HepG2 (cell line): Measurements from ENCODE around the gene LRBA. TPM values are rescaled to one million over a fixed set of nuclear protein-coding genes. Genes with fewer than 3 reads are reported as not detected.

Experiments used
- ATAC-seq: fragments of 200-7000 bp; cut with Tn5 transposase; 3 replicates; pipeline ENCODE4 v1.9.1; 2020; ENCODE audit warnings: mild to moderate bottlenecking, moderate library complexity
- BruUV-seq: library from RNA; stranded (reverse); fragments of 400-500 nt; replicated peaks from 2 replicates; lab custom pipeline; 2021; lab: Mats Ljungman, UMichigan
- CTCF ChIA-PET: fragments of 300-600 bp; formaldehyde crosslinking; extraction: SDS; loops from one replicate; lab custom pipeline; 2021; ENCODE audit warnings: low total read pairs, inconsistent platforms, low intra/inter-chr PET ratio; lab: Yijun Ruan, JAX
- POLR2A ChIA-PET: fragments of 350-600 bp; sonication (Branson Sonifier 250); formaldehyde crosslinking; loops from one replicate; lab custom pipeline; 2020; ENCODE audit warnings: antibody characterized with exemption, inconsistent platforms; lab: Yijun Ruan, JAX
- DNase-seq: peaks from one replicate; pipeline ENCODE4 v3.0.0-alpha.2; 2015; ENCODE audit warnings: low spot score
- FAIRE-seq: peaks from 3 replicates; lab custom pipeline; 2011; peaks lifted over from hg19 to GRCh38; lab: Jason Lieb, UNC
- H2AFZ ChIP-seq: one replicate; pipeline ENCODE4 v1.6.1; 2011; ENCODE audit warnings: low read length, inconsistent platforms
- H3K27ac ChIP-seq: fragments of 300-600 bp; 3 replicates; pipeline ENCODE4 v1.8.0; 2011; ENCODE audit warnings: mixed run types, mild to moderate bottlenecking, mixed read lengths, low read length, inconsistent platforms; ENCODE audit not compliant: insufficient read depth; ENCODE audit errors: extremely low read length
- H3K27me3 ChIP-seq, 2 experiments: fragments of 200-600 bp in 1 of 2; 2 replicates in 1 of 2; 3 replicates in 1 of 2; pipeline versions ENCODE4 v1.6.0 to v1.8.0; 2011; ENCODE audit warnings: low read length in 2 of 2, mild to moderate bottlenecking in 2 of 2, moderate library complexity in 2 of 2, inconsistent platforms in 1 of 2; ENCODE audit not compliant: insufficient read depth in 2 of 2, control insufficient read depth in 1 of 2
- H3K36me3 ChIP-seq, 2 experiments: fragments of 200-600 bp in 1 of 2; replicated peaks in 1 of 2; 2 replicates in 1 of 2; 3 replicates in 1 of 2; pipeline versions ENCODE4 v1.5.1 to v1.8.0; 2011; ENCODE audit warnings: low read length in 2 of 2, inconsistent platforms in 1 of 2; ENCODE audit not compliant: insufficient read depth in 2 of 2, control insufficient read depth in 1 of 2
- H3K4me1 ChIP-seq: 2 replicates; pipeline ENCODE4 v1.5.1; 2012; ENCODE audit warnings: low read length, inconsistent platforms; ENCODE audit not compliant: insufficient read depth
- H3K4me2 ChIP-seq: 2 replicates; pipeline ENCODE4 v1.6.0; 2011; ENCODE audit warnings: low read depth, low read length, inconsistent platforms
- H3K4me3 ChIP-seq, 3 experiments: fragments of 200-600 bp in 1 of 3; sonication (generic), shearing (Covaris generic) in 1 of 3; replicated peaks in 1 of 3; 2 replicates each; pipeline ENCODE4 v1.5.1; 2011 to 2016; ENCODE audit warnings: low read length in 3 of 3, inconsistent platforms in 2 of 3, low read depth in 2 of 3, mild to moderate bottlenecking in 2 of 3, control low read depth in 1 of 3, mixed read lengths in 1 of 3; ENCODE audit not compliant: insufficient read depth in 1 of 3
- H3K79me2 ChIP-seq: one replicate; pipeline ENCODE4 v1.6.1; 2011; ENCODE audit warnings: low read length, inconsistent platforms; ENCODE audit not compliant: insufficient read depth
- H3K9ac ChIP-seq: 2 replicates; pipeline ENCODE4 v1.6.0; 2011; ENCODE audit warnings: mild to moderate bottlenecking, low read depth, low read length, inconsistent platforms; ENCODE audit not compliant: insufficient read depth
- H3K9me3 ChIP-seq: 2 replicates; pipeline ENCODE4 v1.5.1; 2012; ENCODE audit warnings: mild to moderate bottlenecking, low read length
- H4K20me1 ChIP-seq: 2 replicates; pipeline ENCODE4 v1.6.0; 2011; ENCODE audit warnings: inconsistent platforms, mild to moderate bottlenecking, low read length, moderate library complexity; ENCODE audit not compliant: insufficient read depth
- CENPT ChIP-seq: sonication (generic); formaldehyde crosslinking; IDR thresholded peaks from 2 replicates; pipeline ENCODE4 v1.8.0; 2022; ENCODE audit warnings: low read depth, mild to moderate bottlenecking, moderate library complexity, missing genetic modification reagents
- FOXA1 ChIP-seq, 2 experiments: fragments of 450-650 bp in 1 of 2; sonication (generic) in 1 of 2; formaldehyde crosslinking in 1 of 2; IDR thresholded peaks; 2 replicates each; pipeline versions ENCODE4 v1.4.0 to v1.6.1; 2016 to 2020; ENCODE audit warnings: missing genetic modification reagents in 1 of 2
- FOXA3 ChIP-seq: IDR thresholded peaks from 2 replicates; pipeline ENCODE4 v1.6.1; 2016; ENCODE audit warnings: missing genetic modification reagents, missing compliant biosample characterization
- GATAD2A ChIP-seq: IDR thresholded peaks from 2 replicates; pipeline ENCODE4 v1.6.1; 2016
- POGZ ChIP-seq: sonication (generic); formaldehyde crosslinking; IDR thresholded peaks from 2 replicates; pipeline ENCODE4 v1.4.0; 2020; ENCODE audit warnings: mild to moderate bottlenecking, missing genetic modification reagents
- RBM39 ChIP-seq: fragments of 200-400 bp; formaldehyde crosslinking; IDR thresholded peaks from one replicate; pipeline ENCODE4 v1.6.1; 2018; ENCODE audit warnings: antibody characterized with exemption, mild to moderate bottlenecking, low read depth, low read length; ENCODE audit not compliant: poor library complexity, severe bottlenecking
- SMC3 ChIP-seq: IDR thresholded peaks from 2 replicates; pipeline ENCODE4 v1.6.1; 2011; ENCODE audit warnings: low read length, improper control_type of control experiment
- ZBTB38 ChIP-seq: sonication (generic); formaldehyde crosslinking; IDR thresholded peaks from 2 replicates; pipeline ENCODE4 v1.5.1; 2020; ENCODE audit warnings: mild to moderate bottlenecking, missing genetic modification reagents
- ZBTB4 ChIP-seq: sonication (generic); formaldehyde crosslinking; IDR thresholded peaks from 2 replicates; pipeline ENCODE4 v1.4.0; 2020; ENCODE audit warnings: missing genetic modification reagents, mild to moderate bottlenecking, borderline replicate concordance
- ZMYM4 ChIP-seq: sonication (generic); formaldehyde crosslinking; IDR thresholded peaks from 2 replicates; pipeline ENCODE4 v1.8.1; 2023; ENCODE audit warnings: mild to moderate bottlenecking, missing genetic modification reagents
- ZNF207 ChIP-seq: fragments of 450-650 bp; IDR thresholded peaks from 2 replicates; pipeline ENCODE4 v1.6.1; 2016; ENCODE audit warnings: antibody characterized with exemption, borderline replicate concordance
- ZNF724P ChIP-seq: sonication (generic); formaldehyde crosslinking; IDR thresholded peaks from 2 replicates; pipeline ENCODE4 v1.8.0; 2022; ENCODE audit warnings: missing genetic modification reagents, borderline replicate concordance
- WGBS: methylation state at CpG from one replicate; pipeline ENCODE4 v1.1.6; 2017; ENCODE audit warnings: low lambda C conversion rate; 5-methylcytosine and 5-hydroxymethylcytosine counted together
- in situ Hi-C: cut with HindIII; loops from 2 replicates; pipeline ENCODE4 v1.10.0; 2017; ENCODE audit warnings: low pct_unique_long_range_greater_than_20kb; ENCODE audit not compliant: extremely low pct_ligation_motif_present
- intact Hi-C: fragments of 100-400 bp; cut with micrococcal nuclease; formaldehyde crosslinking; loops from one replicate; pipeline ENCODE4 v1.10.0; 2022; ENCODE audit not compliant: unreplicated experiment
- polyA plus RNA-seq, 8 experiments: library from polyadenylated mRNA; depleted of rRNA in 3 of 8; stranded (reverse) in 7 of 8; unstranded in 1 of 8; fragments of >200 nt; fragmentation: Illumina TruSeq in 4 of 8; extraction: Trizol in 4 of 8; gene quantifications; 2 replicates each; pipeline versions ENCODE4 v1.2.1 to v1.2.3, GENCODE V29; 2011 to 2016; ENCODE audit warnings: low read depth in 4 of 8, missing spikeins in 1 of 8, mixed read lengths in 1 of 8; ENCODE audit not compliant: insufficient read depth in 1 of 8
- total RNA-seq, 5 experiments: library from RNA; depleted of rRNA; stranded (reverse); fragments of >200 nt; fragmentation: Illumina TruSeq; extraction: Trizol; gene quantifications; 2 replicates each; pipeline ENCODE4 v1.2.3, GENCODE V29; 2016; ENCODE audit warnings: low read depth in 1 of 5
- TF ChIP-seq, protein P1 (sequence below): sonication (generic); formaldehyde crosslinking; IDR thresholded peaks from 2 replicates; pipeline ENCODE4 v1.5.0; 2020; ENCODE audit warnings: mild to moderate bottlenecking, missing genetic modification reagents, moderate library complexity
- TF ChIP-seq, protein P2 (sequence below): IDR thresholded peaks from 2 replicates; pipeline ENCODE4 v1.6.1; 2016; ENCODE audit warnings: missing biosample characterization, missing genetic modification reagents, low read depth
- TF ChIP-seq, protein P3 (sequence below): sonication (generic); formaldehyde crosslinking; IDR thresholded peaks from 2 replicates; pipeline ENCODE4 v1.4.0; 2020; ENCODE audit warnings: missing genetic modification reagents

Gene LRBA
- total and polyA plus RNA-seq, 2 of the 13 experiments (the other 11 are each of a cell fraction or from before 2014, with no cell fraction given), result 21.0 to 37.2 TPM

GRCh38 chr4:150976478-150977118, 38.5 kb downstream of the LRBA start:
- DNase-seq, result peak; percentile 53
- 0 out of 2 replicates have a peak, but pooled peaks have one; percentile 34 for TF ChIP-seq ZBTB38 (CRISPR knock-in tag)
- TF ChIP-seq FOXA3 (CRISPR knock-in tag), result peak; percentile 31; the same call in 1 of the 2 replicates
- TF ChIP-seq, protein P1, sequence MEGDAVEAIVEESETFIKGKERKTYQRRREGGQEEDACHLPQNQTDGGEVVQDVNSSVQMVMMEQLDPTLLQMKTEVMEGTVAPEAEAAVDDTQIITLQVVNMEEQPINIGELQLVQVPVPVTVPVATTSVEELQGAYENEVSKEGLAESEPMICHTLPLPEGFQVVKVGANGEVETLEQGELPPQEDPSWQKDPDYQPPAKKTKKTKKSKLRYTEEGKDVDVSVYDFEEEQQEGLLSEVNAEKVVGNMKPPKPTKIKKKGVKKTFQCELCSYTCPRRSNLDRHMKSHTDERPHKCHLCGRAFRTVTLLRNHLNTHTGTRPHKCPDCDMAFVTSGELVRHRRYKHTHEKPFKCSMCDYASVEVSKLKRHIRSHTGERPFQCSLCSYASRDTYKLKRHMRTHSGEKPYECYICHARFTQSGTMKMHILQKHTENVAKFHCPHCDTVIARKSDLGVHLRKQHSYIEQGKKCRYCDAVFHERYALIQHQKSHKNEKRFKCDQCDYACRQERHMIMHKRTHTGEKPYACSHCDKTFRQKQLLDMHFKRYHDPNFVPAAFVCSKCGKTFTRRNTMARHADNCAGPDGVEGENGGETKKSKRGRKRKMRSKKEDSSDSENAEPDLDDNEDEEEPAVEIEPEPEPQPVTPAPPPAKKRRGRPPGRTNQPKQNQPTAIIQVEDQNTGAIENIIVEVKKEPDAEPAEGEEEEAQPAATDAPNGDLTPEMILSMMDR (CRISPR knock-in tag), result peak; percentile 45
- TF ChIP-seq CENPT, result no peak
- TF ChIP-seq POGZ (CRISPR knock-in tag), result 0 out of 2 replicates have a peak, but pooled peaks have one; percentile 17
- TF ChIP-seq, protein P2, sequence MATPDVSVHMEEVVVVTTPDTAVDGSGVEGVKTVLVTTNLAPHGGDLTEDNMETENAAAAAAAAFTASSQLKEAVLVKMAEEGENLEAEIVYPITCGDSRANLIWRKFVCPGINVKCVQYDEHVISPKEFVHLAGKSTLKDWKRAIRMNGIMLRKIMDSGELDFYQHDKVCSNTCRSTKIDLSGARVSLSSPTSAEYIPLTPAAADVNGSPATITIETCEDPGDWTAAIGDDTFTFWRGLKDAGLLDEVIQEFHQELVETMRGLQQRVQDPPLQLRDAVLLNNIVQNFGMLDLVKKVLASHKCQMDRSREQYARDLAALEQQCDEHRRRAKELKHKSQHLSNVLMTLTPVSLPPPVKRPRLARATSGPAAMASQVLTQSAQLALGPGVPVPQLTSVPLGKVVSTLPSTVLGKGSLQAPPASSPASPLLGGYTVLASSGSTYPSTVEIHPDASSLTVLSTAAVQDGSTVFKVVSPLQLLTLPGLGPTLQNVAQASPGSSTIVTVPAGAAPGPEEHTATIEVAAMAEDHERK (CRISPR knock-in tag), result no peak
- TF ChIP-seq FOXA1 (IDR thresholded peaks at IDR 0.05), result no peak
- 0 out of 2 replicates have a peak, but pooled peaks have one; percentile 27 for TF ChIP-seq FOXA1 (CRISPR knock-in tag; IDR thresholded peaks at IDR 0.05)
- TF ChIP-seq RBM39, result no peak
- TF ChIP-seq ZNF724P (CRISPR knock-in tag), result 0 out of 2 replicates have a peak, but pooled peaks have one; percentile 43
- TF ChIP-seq ZBTB4, result peak; percentile 23; the same call in 1 of the 2 replicates
- TF ChIP-seq ZMYM4 (CRISPR knock-in tag), result peak; percentile 32
- 0 out of 2 replicates have a peak, but pooled peaks have one; percentile 22 for TF ChIP-seq GATAD2A
- TF ChIP-seq, protein P3, sequence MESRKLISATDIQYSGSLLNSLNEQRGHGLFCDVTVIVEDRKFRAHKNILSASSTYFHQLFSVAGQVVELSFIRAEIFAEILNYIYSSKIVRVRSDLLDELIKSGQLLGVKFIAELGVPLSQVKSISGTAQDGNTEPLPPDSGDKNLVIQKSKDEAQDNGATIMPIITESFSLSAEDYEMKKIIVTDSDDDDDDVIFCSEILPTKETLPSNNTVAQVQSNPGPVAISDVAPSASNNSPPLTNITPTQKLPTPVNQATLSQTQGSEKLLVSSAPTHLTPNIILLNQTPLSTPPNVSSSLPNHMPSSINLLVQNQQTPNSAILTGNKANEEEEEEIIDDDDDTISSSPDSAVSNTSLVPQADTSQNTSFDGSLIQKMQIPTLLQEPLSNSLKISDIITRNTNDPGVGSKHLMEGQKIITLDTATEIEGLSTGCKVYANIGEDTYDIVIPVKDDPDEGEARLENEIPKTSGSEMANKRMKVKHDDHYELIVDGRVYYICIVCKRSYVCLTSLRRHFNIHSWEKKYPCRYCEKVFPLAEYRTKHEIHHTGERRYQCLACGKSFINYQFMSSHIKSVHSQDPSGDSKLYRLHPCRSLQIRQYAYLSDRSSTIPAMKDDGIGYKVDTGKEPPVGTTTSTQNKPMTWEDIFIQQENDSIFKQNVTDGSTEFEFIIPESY (CRISPR knock-in tag), result peak; percentile 59
- TF ChIP-seq SMC3, result peak; percentile 8; the same call in 1 of the 2 replicates
- no peak for TF ChIP-seq ZNF207

More at GRCh38 chr4:150976478-150977118, 38.5 kb downstream of the LRBA start:
- no peaks in the 10 kb centered on the region for H3K9me3 ChIP-seq
- 79% methylated on average over 10 of the region's 11 CpGs for WGBS
- ChIA-PET CTCF (no interaction called here), POLR2A (no interaction called here)
- H3K79me2 ChIP-seq, result peaks cover 38% of the 10 kb centered on the region
- H3K36me3 ChIP-seq, result 0 out of 5 replicates have a peak, but pooled peaks cover 0 to 3% of the 10 kb centered on the region in 2 experiments
- no TSS peak for BruUV-seq
- no peak overlapping the region for H2AFZ ChIP-seq
- FAIRE-seq (no peak), ATAC-seq (peak; percentile 93)
- peak overlapping the region; percentile 50 for H3K27ac ChIP-seq
- intact Hi-C loops, result no loop called here
- no peaks in the 10 kb centered on the region for H4K20me1 ChIP-seq
- in situ Hi-C loops, result no loop called here
- peak overlapping the region; percentile 15; the same call in 1 of the 2 replicates for H3K4me2 ChIP-seq
- no peak overlapping the region for H3K9ac ChIP-seq
- H3K4me3 ChIP-seq, result no peak overlapping the region
- peaks cover 52% of the 10 kb centered on the region for H3K4me1 ChIP-seq
- H3K27me3 ChIP-seq, result no peaks in the 10 kb centered on the region
